ENCODE measurements around the gene VPS16. TPM values are rescaled to one million over a fixed set of nuclear protein-coding genes. Genes with fewer than 3 reads are reported as not detected.
A peak's percentile ranks its signal among the peaks of the same experiment; 100 is the strongest.

Gene VPS16
- total RNA-seq, 1 experiment from 2014 or later = 38.1 TPM

- Histone ChIP-seq H3K4me2 (ENCODE audit: low read length) (peak overlapping the region; percentile 77), H3K79me2 (ENCODE audit: insufficient read depth, low read length) (peaks cover 50% of the 10 kb centered on the region), H3K27ac (ENCODE audit: low read depth, low read length) (peak overlapping the region; percentile 78), H4K20me1 (ENCODE audit: insufficient read depth) (peaks cover 8% of the 10 kb centered on the region; the same call in 1 of the 2 replicates), H3K4me3 (replicated peaks in 1 of 2; ENCODE audit: low read depth in 1 of 2, low read length in 2 of 2) (peak overlapping the region; percentile 93 to 96), H3K9ac (ENCODE audit: low read length) (peak overlapping the region; percentile 91), H3K4me1 (ENCODE audit: control insufficient read depth in 1 of 2, insufficient read depth in 2 of 2, low read length in 2 of 2) (peaks cover 21 to 43% of the 10 kb centered on the region in 2 experiments), H3K27me3 (ENCODE audit: insufficient read depth, low read length) (no peaks in the 10 kb centered on the region), H3K36me3 (ENCODE audit: control insufficient read depth in 1 of 2, insufficient read depth in 2 of 2, low read length in 2 of 2) (no peaks in the 10 kb centered on the region), H3K9me3 (ENCODE audit: control insufficient read depth in 1 of 2, insufficient read depth in 1 of 2, low read depth in 1 of 2, low read length in 2 of 2) (no peaks in the 10 kb centered on the region), H3K9me2 (ENCODE audit: insufficient read depth) (no peaks in the 10 kb centered on the region), H2AFZ (ENCODE audit: low read depth, low read length, poor library complexity, severe bottlenecking) (no peak overlapping the region)
- TF ChIP-seq JUND (IDR thresholded peaks at IDR 0.05) (no peak), ZNF274 (IDR thresholded peaks at IDR 0.05; ENCODE audit: low read depth, low read length) (no peak), ZFX (IDR thresholded peaks at IDR 0.05) (peak; percentile 34; the same call in 1 of the 2 replicates)
- DNase-seq (ENCODE audit: low read depth, low spot score) (no peak), ATAC-seq (no peak)
- ChIA-PET POLR2A (interaction anchor here (1.0 kb wide), 1 partner anchor 15 kb away, joined by 3 read pairs; no protein-coding TSS in a partner anchor), CTCF (no interaction called here), RAD21 (ENCODE audit: low non-redundant PET in 1 of 2, low total read pairs in 2 of 2, uncharacterized antibody in 2 of 2, unreplicated experiment in 2 of 2) (no interaction called here)
- intact Hi-C loops (cut with micrococcal nuclease) = no loop called here
- BruUV-seq (replicated peaks) = no TSS peak
These were observed 33.1 kb downstream of the VPS16 start for GRCh38 chr20:2873747-2874041.

GRCh38 chr20:2874456-2874855, 33.9 kb downstream of the VPS16 start:
- peaks cover 57% of the 10 kb centered on the region for H3K79me2 ChIP-seq (ENCODE audit: insufficient read depth, low read length)
- ChIA-PET POLR2A (no interaction called here), CTCF (no interaction called here), RAD21 (ENCODE audit: low non-redundant PET in 1 of 2, low total read pairs in 2 of 2, uncharacterized antibody in 2 of 2, unreplicated experiment in 2 of 2) (no interaction called here)
- H3K4me1 ChIP-seq (ENCODE audit: control insufficient read depth in 1 of 2, insufficient read depth in 2 of 2, low read length in 2 of 2) = peaks cover 21 to 43% of the 10 kb centered on the region in 2 experiments
- H3K4me2 ChIP-seq (ENCODE audit: low read length) = peak overlapping the region; percentile 77
- peak overlapping the region; percentile 93 to 96 for H3K4me3 ChIP-seq (replicated peaks in 1 of 2; ENCODE audit: low read depth in 1 of 2, low read length in 2 of 2)
- TSS peak; percentile 47 for BruUV-seq (replicated peaks)
- TF ChIP-seq ELF1 (IDR thresholded peaks at IDR 0.05; ENCODE audit: borderline replicate concordance, low read depth) (no peak), POLR2AphosphoS5 (IDR thresholded peaks at IDR 0.05; ENCODE audit: low read depth, low read length) (no peak), REST (IDR thresholded peaks at IDR 0.05; ENCODE audit: low read depth) (no peak), JUND (IDR thresholded peaks at IDR 0.05) (no peak), EZH2phosphoT487 (IDR thresholded peaks at IDR 0.05; ENCODE audit: borderline replicate concordance) (no peak), SP1 (IDR thresholded peaks at IDR 0.05; ENCODE audit: low read depth) (no peak), ZFX (IDR thresholded peaks at IDR 0.05) (no peak)
- DNase-seq (ENCODE audit: low read depth, low spot score) (no peak), ATAC-seq (no peak)
- no peak overlapping the region for H3K27ac ChIP-seq (ENCODE audit: low read depth, low read length)
- intact Hi-C loops (cut with micrococcal nuclease) = no loop called here
- H3K9ac ChIP-seq (ENCODE audit: low read length) = peak overlapping the region; percentile 91
- H3K9me2 ChIP-seq (ENCODE audit: insufficient read depth) = no peaks in the 10 kb centered on the region
- H2AFZ ChIP-seq (ENCODE audit: low read depth, low read length, poor library complexity, severe bottlenecking) = no peak overlapping the region
- H3K9me3 ChIP-seq (ENCODE audit: control insufficient read depth in 1 of 2, insufficient read depth in 1 of 2, low read depth in 1 of 2, low read length in 2 of 2) = no peaks in the 10 kb centered on the region
- peaks cover 8% of the 10 kb centered on the region; the same call in 1 of the 2 replicates for H4K20me1 ChIP-seq (ENCODE audit: insufficient read depth)
- H3K27me3 ChIP-seq (ENCODE audit: insufficient read depth, low read length) = no peaks in the 10 kb centered on the region
- no peaks in the 10 kb centered on the region for H3K36me3 ChIP-seq (ENCODE audit: control insufficient read depth in 1 of 2, insufficient read depth in 2 of 2, low read length in 2 of 2)
